ENCODE results near the gene SMCO2. TPM values are rescaled to one million over a fixed set of nuclear protein-coding genes. Genes with fewer than 3 reads are reported as not detected.

Gene SMCO2
- total and polyA plus RNA-seq, 9 of the 15 experiments (the other 6 are each of a cell fraction or from before 2014, with no cell fraction given): not detected

DNA sequence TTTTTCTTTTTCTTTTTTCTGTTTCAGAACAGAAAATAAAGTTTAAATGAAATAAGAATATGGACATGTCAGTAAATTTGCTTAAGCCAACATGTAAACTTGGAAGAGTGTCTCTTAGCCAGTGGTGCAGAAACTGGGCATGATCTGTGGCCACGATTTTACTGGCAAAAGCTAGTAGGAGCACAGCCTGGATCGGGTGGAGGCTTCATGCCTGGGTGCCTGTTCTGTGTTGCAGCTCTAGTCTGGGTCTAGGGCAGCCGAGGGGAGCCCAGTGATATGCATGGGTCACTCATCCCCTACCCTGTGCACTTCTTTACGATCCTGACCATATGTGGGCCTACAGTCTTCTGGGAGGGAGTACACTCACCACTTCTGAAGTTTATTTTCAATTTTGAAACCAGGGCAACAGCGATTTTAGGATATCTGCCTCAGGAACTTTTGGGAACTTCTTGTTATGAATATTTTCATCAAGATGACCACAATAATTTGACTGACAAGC, 45.6 kb upstream of the SMCO2 start:
- no peak for DNase-seq (ENCODE audit: extremely low read depth in 1 of 4, low spot score in 3 of 4)
- Histone ChIP-seq H3K9ac (ENCODE audit: insufficient read depth in 1 of 2, low read depth in 2 of 2, low read length in 2 of 2) (no peak overlapping the region), H3K79me2 (ENCODE audit: control insufficient read depth, insufficient read depth, low read length) (no peaks in the 10 kb centered on the region), H3K27ac (ENCODE audit: extremely low read depth, low read depth, low read length) (no peak overlapping the region), H3K36me3 (ENCODE audit: control insufficient read depth, insufficient read depth, low read length) (no peaks in the 10 kb centered on the region), H3K4me1 (replicated peaks in 1 of 2; ENCODE audit: control insufficient read depth in 2 of 2, insufficient read depth in 2 of 2, low read length in 2 of 2) (no peaks in the 10 kb centered on the region), H3K27me3 (ENCODE audit: control insufficient read depth in 2 of 2, insufficient read depth in 2 of 2, low read length in 2 of 2) (peaks cover 0 to 8% of the 10 kb centered on the region in 2 experiments; a peak in 1 of 5 replicates), H3K9me3 (replicated peaks; ENCODE audit: control insufficient read depth, insufficient read depth, low read depth, low read length) (no peaks in the 10 kb centered on the region), H3K4me2 (ENCODE audit: insufficient read depth, low read length) (no peak overlapping the region), H3K9me1 (ENCODE audit: control insufficient read depth, insufficient read depth, low read length) (no peaks in the 10 kb centered on the region), H2AFZ (ENCODE audit: low read depth, low read length) (no peak overlapping the region), H3K4me3 (no peak overlapping the region), H4K20me1 (replicated peaks; ENCODE audit: control insufficient read depth, insufficient read depth, low read length) (no peaks in the 10 kb centered on the region)
- no TSS peak for BruUV-seq (replicated peaks)
- intact Hi-C loops (cut with micrococcal nuclease) (no loop called here), in situ Hi-C loops (cut with MboI) (no loop called here)
- ChIA-PET POLR2A (no interaction called here), CTCF (ENCODE audit: low intra/inter-chr PET ratio) (no interaction called here)
- TF ChIP-seq ADNP (tag; IDR thresholded peaks at IDR 0.05) (no peak), DMBX1 (CRISPR knock-in tag; IDR thresholded peaks at IDR 0.05; ENCODE audit: borderline replicate concordance) (no peak), ZFP91 (CRISPR knock-in tag; IDR thresholded peaks at IDR 0.05) (no peak)
- TF ChIP-seq, protein P1, sequence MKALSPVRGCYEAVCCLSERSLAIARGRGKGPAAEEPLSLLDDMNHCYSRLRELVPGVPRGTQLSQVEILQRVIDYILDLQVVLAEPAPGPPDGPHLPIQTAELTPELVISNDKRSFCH (CRISPR knock-in tag; IDR thresholded peaks at IDR 0.05): no peak
- TF ChIP-seq, protein P1 (tag; IDR thresholded peaks at IDR 0.05): no peak
- 3% methylated on average over 5 of the region's 5 CpGs for WGBS (ENCODE audit: insufficient coverage, low coverage, missing lambda C conversion rate)
- ATAC-seq: no peak
- no peak for FAIRE-seq

Measured in K562 (cell line).